Neural progenitor cell (in vitro differentiated cells): ENCODE results near the gene HCAR3. TPM values are rescaled to one million over a fixed set of nuclear protein-coding genes. Genes with fewer than 3 reads are reported as not detected.
"Not testable (repeated sequence)": the region's sequence is repeated elsewhere in the genome, so short reads cannot be mapped to it uniquely, and the experiment has no call there.

Experiments used
- DNase-seq: peaks from one replicate; pipeline ENCODE4 v3.0.0-alpha.2; 2016; ENCODE audit warnings: low spot score
- H2AFZ ChIP-seq: fragments of 200-600 bp; sonication (generic); replicated peaks from 2 replicates; pipeline ENCODE4 v1.6.1; 2016; ENCODE audit warnings: antibody characterized with exemption
- H3F3A ChIP-seq: fragments of 200-600 bp; sonication (generic); 2 replicates; pipeline ENCODE4 v1.6.1; 2016; ENCODE audit warnings: antibody characterized with exemption, low read depth
- H3K27ac ChIP-seq: fragments of 200-600 bp; sonication (generic); 2 replicates; pipeline ENCODE4 v1.5.1; 2016; ENCODE audit warnings: mild to moderate bottlenecking
- H3K27me3 ChIP-seq: fragments of 200-600 bp; sonication (generic); 2 replicates; pipeline ENCODE4 v1.6.1; 2016; ENCODE audit warnings: mild to moderate bottlenecking, moderate library complexity
- H3K36me3 ChIP-seq: fragments of 200-600 bp; sonication (generic); 2 replicates; pipeline ENCODE4 v1.5.1; 2016
- H3K4me1 ChIP-seq: fragments of 200-600 bp; sonication (generic); 2 replicates; pipeline ENCODE4 v1.6.1; 2016; ENCODE audit warnings: mixed run types
- H3K4me2 ChIP-seq: fragments of 200-600 bp; sonication (generic); 2 replicates; pipeline ENCODE4 v1.6.1; 2016
- H3K4me3 ChIP-seq: fragments of 200-600 bp; sonication (generic); 2 replicates; pipeline ENCODE4 v1.5.1; 2016
- H3K79me2 ChIP-seq: fragments of 200-600 bp; sonication (generic); 2 replicates; pipeline ENCODE4 v1.6.1; 2016; ENCODE audit warnings: low read depth
- H3K9ac ChIP-seq: fragments of 200-600 bp; sonication (generic); 2 replicates; pipeline ENCODE4 v1.6.1; 2016
- H3K9me3 ChIP-seq: fragments of 200-600 bp; sonication (generic); 2 replicates; pipeline ENCODE4 v1.5.1; 2016; ENCODE audit warnings: low read depth
- H4K20me1 ChIP-seq: fragments of 200-600 bp; sonication (generic); 2 replicates; pipeline ENCODE4 v1.6.1; 2016; ENCODE audit warnings: low read depth
- H3K27ac Mint-ChIP-seq: 3 replicates; pipeline ENCODE4 v1.8.0; 2021; ENCODE audit warnings: mixed read lengths
- H3K27me3 Mint-ChIP-seq: 2 replicates; pipeline ENCODE4 v1.8.0; 2022; ENCODE audit warnings: low read depth, mild to moderate bottlenecking, inconsistent platforms, moderate library complexity, mixed read lengths; ENCODE audit not compliant: insufficient read depth
- H3K36me3 Mint-ChIP-seq: 3 replicates; pipeline ENCODE4 v1.8.0; 2021; ENCODE audit warnings: mixed read lengths
- H3K4me1 Mint-ChIP-seq: 3 replicates; pipeline ENCODE4 v1.8.0; 2021; ENCODE audit warnings: mixed read lengths
- H3K4me3 Mint-ChIP-seq: 3 replicates; pipeline ENCODE4 v1.8.0; 2021; ENCODE audit warnings: mild to moderate bottlenecking, moderate library complexity, mixed read lengths
- H3K9me3 Mint-ChIP-seq: 3 replicates; pipeline ENCODE4 v1.8.0; 2020; ENCODE audit warnings: mixed read lengths
- CTCF ChIP-seq: fragments of 200-600 bp; sonication (generic); IDR thresholded peaks from 2 replicates; pipeline ENCODE4 v1.5.1; 2017; ENCODE audit warnings: antibody characterized with exemption, mild to moderate bottlenecking
- EZH2 ChIP-seq: fragments of 200-600 bp; sonication (generic); IDR thresholded peaks from 2 replicates; pipeline ENCODE4 v1.6.1; 2017; ENCODE audit warnings: antibody characterized with exemption, mild to moderate bottlenecking, moderate library complexity
- EZH2phosphoT487 ChIP-seq: fragments of 200-600 bp; sonication (generic); IDR thresholded peaks from 2 replicates; pipeline ENCODE4 v1.6.1; 2017; ENCODE audit warnings: antibody characterized with exemption
- total RNA-seq: library from RNA; depleted of rRNA; stranded (reverse); fragments of >200 nt; gene quantifications from 2 replicates; pipeline ENCODE4 v1.2.3, GENCODE V29; 2015; ENCODE audit warnings: low replicate concordance

HCAR3 gene
- total RNA-seq, 1 donor from 2014 or later, result not detected

DNA sequence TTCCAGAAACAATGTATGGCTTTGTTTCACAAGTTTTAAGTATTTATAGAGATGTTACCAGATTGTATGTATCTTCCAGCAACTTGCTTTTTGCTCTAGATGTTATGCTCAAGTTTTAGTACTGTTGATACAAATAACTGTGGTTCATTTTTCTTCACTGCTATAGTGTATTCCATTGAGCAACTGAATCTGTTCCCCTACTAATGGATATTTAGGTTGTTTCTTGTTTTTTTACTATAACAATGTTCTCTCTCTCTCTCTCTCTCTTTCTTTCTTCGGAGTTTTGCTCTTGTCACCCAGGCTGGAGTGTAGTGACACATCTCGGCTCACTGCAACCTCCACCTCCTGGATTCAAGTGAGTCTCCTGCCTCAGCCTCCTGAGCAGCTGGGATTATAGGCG is 30.1 kb downstream of the HCAR3 start:
- Mint-ChIP-seq H3K27me3 (peaks cover 2% of the 10 kb centered on the region), H3K4me3 (no peak overlapping the region)

DNA sequence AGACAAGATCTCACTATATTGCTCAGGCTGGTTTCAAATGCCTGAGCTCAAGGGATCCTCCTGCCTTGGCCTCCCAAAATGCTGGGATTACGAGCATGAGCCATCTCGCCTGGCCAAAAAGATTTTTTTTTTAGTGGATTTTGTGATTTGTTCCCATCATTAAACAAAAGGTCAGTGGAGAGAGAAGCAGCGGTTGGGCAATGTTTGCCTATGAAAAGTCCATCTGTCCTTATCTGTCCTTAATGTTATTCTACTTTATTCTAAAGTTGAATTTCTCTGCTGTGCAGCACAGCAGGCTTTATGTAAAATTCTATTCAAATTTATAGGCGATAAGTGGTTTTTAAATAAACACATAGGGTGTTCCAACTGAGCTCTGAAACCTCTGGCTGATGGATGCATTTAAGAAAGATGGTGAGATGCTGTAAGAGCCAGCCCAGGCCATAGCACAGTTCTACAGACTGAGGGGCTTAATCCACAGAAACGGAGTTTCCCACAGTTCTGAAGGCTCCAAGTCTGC is 32.3 kb downstream of the HCAR3 start:
- Mint-ChIP-seq H3K4me1 (no peaks in the 10 kb centered on the region), H3K9me3 (no peaks in the 10 kb centered on the region), H3K27me3 (peaks cover 3% of the 10 kb centered on the region), H3K4me3 (no peak overlapping the region), H3K36me3 (no peaks in the 10 kb centered on the region), H3K27ac (no peak overlapping the region)
- no peak overlapping the region for H3K4me3 ChIP-seq
- H3K9me3 ChIP-seq, result no peaks in the 10 kb centered on the region
- no peaks in the 10 kb centered on the region for H3K27me3 ChIP-seq
- TF ChIP-seq EZH2, result no peak
- TF ChIP-seq EZH2phosphoT487, result no peak
- no peak for TF ChIP-seq CTCF
- no peak overlapping the region for H3K27ac ChIP-seq
- H2AFZ ChIP-seq, result no peak overlapping the region
- no peak overlapping the region for H3K9ac ChIP-seq
- no peaks in the 10 kb centered on the region for H3F3A ChIP-seq
- H3K4me1 ChIP-seq, result no peaks in the 10 kb centered on the region
- H3K4me2 ChIP-seq, result no peak overlapping the region
- no peaks in the 10 kb centered on the region for H3K36me3 ChIP-seq
- DNase-seq, result no peak
- no peaks in the 10 kb centered on the region for H3K79me2 ChIP-seq
- no peaks in the 10 kb centered on the region for H4K20me1 ChIP-seq

More for the DNA sequence above, 30.1 kb downstream of the HCAR3 start:
- H3K27ac ChIP-seq, result no peak overlapping the region
- H3K79me2 ChIP-seq, result no peaks in the 10 kb centered on the region
- no peak overlapping the region for H2AFZ ChIP-seq
- no peaks in the 10 kb centered on the region for H3K4me1 ChIP-seq
- TF ChIP-seq EZH2, result no peak
- no peaks in the 10 kb centered on the region for H3K27me3 ChIP-seq
- H3F3A ChIP-seq, result no peaks in the 10 kb centered on the region
- Mint-ChIP-seq H3K36me3 (no peaks in the 10 kb centered on the region), H3K9me3 (no peaks in the 10 kb centered on the region), H3K4me1 (peaks cover 2% of the 10 kb centered on the region), H3K27ac (no peak overlapping the region)
- DNase-seq, result no peak
- no peaks in the 10 kb centered on the region for H3K36me3 ChIP-seq
- H4K20me1 ChIP-seq, result no peaks in the 10 kb centered on the region
- H3K9me3 ChIP-seq, result no peaks in the 10 kb centered on the region
- H3K4me2 ChIP-seq, result no peak overlapping the region
- no peak overlapping the region for H3K9ac ChIP-seq
- H3K4me3 ChIP-seq, result no peak overlapping the region

DNA sequence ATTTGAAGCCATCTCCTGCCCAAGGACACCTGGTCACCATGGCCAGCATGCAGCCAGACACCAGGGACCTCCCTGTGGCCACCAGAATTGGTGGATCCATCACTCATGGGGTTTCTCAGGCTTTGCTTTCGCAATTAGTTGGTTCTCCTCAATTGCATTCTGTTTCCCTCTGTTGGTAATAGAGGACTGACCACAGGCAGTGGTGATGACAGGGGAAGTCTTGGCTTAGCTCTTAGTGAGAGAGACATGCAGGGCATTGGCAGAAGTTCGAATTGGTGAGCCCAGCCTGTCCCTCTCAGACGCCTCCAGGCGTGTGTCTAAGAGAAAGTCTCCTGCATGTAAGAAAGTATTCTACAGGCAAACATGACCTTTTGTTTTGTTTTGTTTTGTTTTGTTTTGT is 34.8 kb downstream of the HCAR3 start:
- Mint-ChIP-seq H3K36me3 (no peaks in the 10 kb centered on the region), H3K9me3 (peaks cover 3% of the 10 kb centered on the region), H3K27me3 (peaks cover 3% of the 10 kb centered on the region), H3K4me3 (no peak overlapping the region), H3K27ac (no peak overlapping the region), H3K4me1 (no peaks in the 10 kb centered on the region)
- Histone ChIP-seq H3K27me3 (no peaks in the 10 kb centered on the region), H3K79me2 (no peaks in the 10 kb centered on the region), H2AFZ (peak overlapping the region; percentile 42), H3K4me3 (no peak overlapping the region), H3K4me1 (no peaks in the 10 kb centered on the region), H3F3A (no peaks in the 10 kb centered on the region), H3K27ac (no peak overlapping the region), H3K9ac (no peak overlapping the region), H3K9me3 (no peaks in the 10 kb centered on the region), H4K20me1 (no peaks in the 10 kb centered on the region), H3K4me2 (no peak overlapping the region), H3K36me3 (no peaks in the 10 kb centered on the region)
- no peak for TF ChIP-seq EZH2phosphoT487
- no peak for TF ChIP-seq EZH2
- no peak for TF ChIP-seq CTCF
- no peak for DNase-seq

- H3K9ac ChIP-seq, H3K4me1 Mint-ChIP-seq, H3K27ac Mint-ChIP-seq: not testable (repeated sequence)
Measured at GRCh38 chr12:122680989-122681388, 35.6 kb downstream of the HCAR3 start.

GRCh38 chr12:122676781-122677180 is 39.8 kb downstream of the HCAR3 start:
- not testable (repeated sequence) for H3K27ac ChIP-seq, H3K9me3 ChIP-seq, H2AFZ ChIP-seq, H3K79me2 ChIP-seq, H3K27me3 ChIP-seq, H3K27me3 Mint-ChIP-seq, H3K36me3 ChIP-seq, H3K4me3 ChIP-seq, H3K9me3 Mint-ChIP-seq, H3K27ac Mint-ChIP-seq, H3K4me1 ChIP-seq, H3K9ac ChIP-seq, H4K20me1 ChIP-seq, H3K36me3 Mint-ChIP-seq, H3K4me2 ChIP-seq, H3K4me3 Mint-ChIP-seq, H3K4me1 Mint-ChIP-seq, H3F3A ChIP-seq, DNase-seq

More at GRCh38 chr12:122680989-122681388, 35.6 kb downstream of the HCAR3 start:
- not testable (repeated sequence) for H3K27me3 ChIP-seq, H2AFZ ChIP-seq, H3K4me3 Mint-ChIP-seq, H3K9me3 Mint-ChIP-seq, H3K4me3 ChIP-seq, H3K36me3 ChIP-seq, H3K4me2 ChIP-seq, H3K27ac ChIP-seq, H3K27me3 Mint-ChIP-seq, H3K36me3 Mint-ChIP-seq, H4K20me1 ChIP-seq, H3K9me3 ChIP-seq, DNase-seq, H3K79me2 ChIP-seq, H3F3A ChIP-seq, H3K4me1 ChIP-seq

DNA sequence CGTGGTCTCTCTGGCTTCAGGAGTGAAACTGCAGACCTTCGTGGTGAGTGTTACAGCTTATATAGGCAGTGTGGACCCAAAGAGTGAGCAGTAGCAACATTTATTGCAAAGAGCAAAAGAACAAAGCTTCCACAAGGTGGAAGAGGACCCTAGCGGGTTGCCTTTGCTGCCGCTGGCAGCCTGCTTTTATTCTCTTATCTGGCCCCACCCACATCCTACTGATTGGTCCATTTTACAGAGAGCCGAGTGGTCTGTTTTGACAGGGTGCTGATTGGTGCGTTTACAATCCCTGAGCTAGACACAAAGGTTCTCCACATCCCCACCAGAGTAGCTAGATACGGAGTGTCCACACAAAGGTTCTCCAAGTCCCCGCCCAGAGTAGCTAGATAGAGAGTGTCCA is 40.6 kb downstream of the HCAR3 start:
- not testable (repeated sequence) for H3K4me1 Mint-ChIP-seq, H3K27ac Mint-ChIP-seq, DNase-seq, H3K4me2 ChIP-seq, H3K27me3 Mint-ChIP-seq, H3K9me3 ChIP-seq, H3K79me2 ChIP-seq, H3K4me3 Mint-ChIP-seq, H4K20me1 ChIP-seq, H3K27me3 ChIP-seq, H3K9me3 Mint-ChIP-seq, H3K4me3 ChIP-seq, H3F3A ChIP-seq, H2AFZ ChIP-seq, H3K36me3 ChIP-seq, H3K9ac ChIP-seq, H3K36me3 Mint-ChIP-seq, H3K27ac ChIP-seq, H3K4me1 ChIP-seq
